HG03460 (cell line): Measurements from ENCODE around the gene BTBD6.

ENCODE experiments used
- ATAC-seq: cut with Tn5 transposase; IDR thresholded peaks from one replicate; pipeline ENCODE4 v1.9.1; 2021; ENCODE audit not compliant: unreplicated experiment

The BTBD6 gene

GRCh38 chr14:105228562-105228961 lies 19.8 kb upstream of the BTBD6 start:
- no peak for ATAC-seq

DNA sequence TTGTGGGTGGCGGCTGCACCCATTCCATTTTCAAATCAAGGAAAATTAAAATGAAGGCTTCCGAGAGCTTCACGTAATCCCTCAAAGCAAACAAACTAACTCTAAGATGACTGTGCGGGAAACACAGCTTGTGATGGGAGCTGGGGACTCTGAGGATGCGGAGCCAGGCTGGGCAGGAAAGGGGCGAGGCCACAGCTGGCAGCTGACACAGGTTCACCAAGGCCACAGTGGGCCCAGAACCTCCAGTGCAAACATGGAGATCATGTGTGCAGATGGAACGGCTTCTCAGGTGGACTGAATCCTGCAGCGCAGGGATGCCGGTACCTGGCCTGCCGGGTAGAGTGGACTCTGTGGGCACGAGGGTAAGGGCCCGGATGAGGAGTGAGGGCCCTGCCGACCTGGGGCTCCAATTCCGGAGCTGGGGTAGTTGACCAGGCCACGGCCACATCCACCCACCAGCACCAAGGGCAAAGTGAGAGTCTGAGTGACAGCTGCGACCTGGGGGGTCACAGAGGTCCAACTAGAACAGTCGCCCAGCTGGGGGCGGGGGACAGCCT lies 19.2 kb upstream of the BTBD6 start:
- ATAC-seq: no peak

DNA sequence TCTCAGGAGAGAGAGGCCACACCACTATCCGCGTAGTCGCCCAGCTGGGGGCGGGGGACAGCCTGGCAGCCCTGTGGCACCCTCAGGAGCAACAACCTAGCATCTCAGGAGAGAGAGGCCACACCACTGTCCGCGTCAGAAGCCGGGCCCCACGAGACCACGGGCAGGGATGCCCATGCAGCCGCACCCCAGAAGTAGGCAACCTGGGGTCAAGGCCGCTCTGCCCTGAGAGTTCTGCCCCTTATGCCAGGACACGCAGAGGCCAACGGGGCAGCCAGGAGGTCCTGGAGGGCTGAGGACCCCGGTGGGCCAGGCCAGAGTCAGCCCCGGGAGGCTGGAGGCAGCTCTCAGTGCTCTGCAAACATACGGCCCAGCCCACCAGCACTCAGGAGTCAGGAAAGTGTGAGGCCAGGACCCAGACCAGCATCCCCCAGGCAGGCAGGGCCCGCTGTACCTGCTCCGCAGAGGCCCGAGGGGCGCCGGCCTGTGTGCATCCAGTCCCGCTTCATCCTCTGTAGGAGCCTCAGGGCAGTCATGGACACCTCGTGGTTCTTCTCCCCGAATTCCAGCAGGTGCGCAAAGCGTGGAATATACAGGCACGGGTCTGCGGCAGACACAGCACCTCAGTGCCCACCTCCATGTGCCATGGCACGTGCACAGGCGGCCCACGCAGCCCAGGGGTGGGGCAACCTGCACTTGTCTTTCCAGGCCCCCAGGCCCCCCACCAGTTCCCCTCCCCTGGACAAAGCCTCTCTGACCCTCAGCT lies 7.3 kb upstream of the BTBD6 start:
- no peak for ATAC-seq

GRCh38 chr14:105241641-105242040 lies 6.7 kb upstream of the BTBD6 start:
- ATAC-seq: no peak

DNA sequence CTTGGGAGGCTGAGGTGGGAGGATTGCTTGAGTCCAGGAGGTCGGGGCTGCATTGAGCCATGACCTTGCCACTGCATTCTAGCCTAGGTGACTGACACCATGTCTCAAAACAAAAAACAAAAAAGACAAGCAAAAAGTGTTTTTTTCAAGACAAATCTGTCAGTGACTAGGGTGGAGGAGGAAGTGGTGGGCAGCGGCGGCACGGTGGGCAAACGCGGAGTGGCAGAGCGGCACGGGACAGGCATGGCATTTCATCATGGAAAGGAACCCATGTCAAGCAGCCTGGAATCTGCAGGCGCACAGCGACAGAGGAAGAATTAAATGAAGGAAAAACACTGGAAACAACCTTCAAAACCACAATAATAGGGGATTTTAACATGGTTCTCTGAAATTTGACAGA lies 4.0 kb upstream of the BTBD6 start:
- ATAC-seq: no peak

GRCh38 chr14:105247026-105247425 lies 1.3 kb upstream of the BTBD6 start:
- ATAC-seq: no peak

GRCh38 chr14:105247715-105248367 lies 492 bp upstream of the BTBD6 start:
- ATAC-seq: no peak

- ATAC-seq: no peak
Measured at GRCh38 chr14:105249182-105250007, 1.1 kb downstream of the BTBD6 start.

DNA sequence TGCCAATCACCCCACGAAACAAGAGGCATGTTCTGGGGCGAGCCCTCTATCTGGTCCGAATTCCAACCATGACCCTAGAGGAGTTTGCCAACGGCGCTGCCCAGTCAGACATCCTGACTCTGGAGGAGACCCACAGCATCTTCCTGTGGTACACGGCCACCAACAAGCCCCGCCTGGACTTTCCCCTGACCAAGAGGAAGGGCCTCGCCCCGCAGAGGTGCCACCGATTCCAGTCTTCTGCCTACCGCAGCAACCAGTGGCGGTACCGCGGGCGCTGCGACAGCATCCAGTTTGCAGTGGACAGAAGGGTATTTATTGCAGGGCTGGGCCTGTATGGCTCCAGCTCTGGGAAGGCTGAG lies 1.7 kb downstream of the BTBD6 start:
- no peak for ATAC-seq

DNA sequence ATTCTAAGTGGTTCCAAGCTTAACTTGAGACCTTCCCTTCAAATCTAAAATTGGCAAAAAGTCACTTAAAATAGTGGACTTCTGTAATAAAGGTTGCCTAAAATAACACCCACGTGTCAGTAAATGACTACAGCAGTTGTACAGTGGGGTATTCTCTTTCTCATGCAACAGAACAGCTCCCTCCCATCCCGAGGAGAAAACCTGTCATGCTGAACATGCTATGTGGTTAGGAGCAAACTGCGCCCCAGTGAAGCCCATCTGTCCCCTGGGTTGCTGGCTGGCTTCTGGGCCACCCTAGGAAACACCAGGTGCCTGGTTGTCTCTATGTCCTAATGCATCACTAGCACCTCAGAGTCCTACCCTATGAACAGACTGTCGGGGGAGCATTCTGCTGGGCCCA lies 2.7 kb downstream of the BTBD6 start:
- ATAC-seq: no peak

GRCh38 chr14:105251920-105252319 lies 3.6 kb downstream of the BTBD6 start:
- ATAC-seq: no peak

- no peak for ATAC-seq
Measured at GRCh38 chr14:105252552-105253328, 4.4 kb downstream of the BTBD6 start.

DNA sequence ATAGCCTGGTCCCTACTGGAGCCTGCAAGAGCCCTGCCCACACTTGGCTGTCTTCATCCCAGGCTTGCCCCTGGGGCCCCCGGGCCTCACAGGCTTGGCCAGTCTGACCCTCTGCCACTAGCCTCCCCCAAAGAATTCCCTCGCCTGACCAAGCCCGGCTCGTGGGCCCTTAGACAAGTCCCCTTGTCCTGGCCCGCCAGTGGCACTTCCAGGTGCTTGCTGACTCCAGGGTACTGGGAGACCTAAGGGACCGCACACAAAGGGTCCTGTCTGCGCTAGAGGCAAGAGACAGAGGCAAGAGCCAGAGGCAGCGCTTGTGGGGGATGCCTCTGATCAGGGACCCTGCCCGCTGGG lies 5.0 kb downstream of the BTBD6 start:
- no peak for ATAC-seq

DNA sequence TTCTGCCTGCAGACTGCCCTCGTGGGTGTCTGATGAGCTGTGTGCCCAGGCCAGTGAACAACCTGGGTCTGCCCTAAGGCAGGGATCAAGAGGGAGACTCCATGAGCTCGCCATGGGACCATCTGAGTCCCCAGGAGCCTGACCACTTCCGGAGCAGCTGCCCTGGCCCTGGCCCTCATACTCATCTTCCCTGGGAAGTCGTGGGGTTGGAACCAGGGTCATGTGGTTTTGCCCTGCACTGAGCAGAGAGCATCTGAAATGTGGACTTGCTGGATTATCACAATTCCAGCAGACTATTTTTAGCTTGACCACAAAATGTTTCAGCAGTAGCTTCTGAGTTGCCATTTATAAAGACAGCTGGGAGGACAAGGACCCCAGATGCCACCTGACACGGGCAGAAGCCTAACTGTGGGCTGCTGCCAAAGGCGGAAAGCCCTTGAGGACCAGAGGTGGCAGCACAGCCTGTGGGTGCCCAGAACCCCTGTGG lies 6.7 kb downstream of the BTBD6 start:
- no peak for ATAC-seq

GRCh38 chr14:105256292-105256960 lies 8.1 kb downstream of the BTBD6 start:
- no peak for ATAC-seq

DNA sequence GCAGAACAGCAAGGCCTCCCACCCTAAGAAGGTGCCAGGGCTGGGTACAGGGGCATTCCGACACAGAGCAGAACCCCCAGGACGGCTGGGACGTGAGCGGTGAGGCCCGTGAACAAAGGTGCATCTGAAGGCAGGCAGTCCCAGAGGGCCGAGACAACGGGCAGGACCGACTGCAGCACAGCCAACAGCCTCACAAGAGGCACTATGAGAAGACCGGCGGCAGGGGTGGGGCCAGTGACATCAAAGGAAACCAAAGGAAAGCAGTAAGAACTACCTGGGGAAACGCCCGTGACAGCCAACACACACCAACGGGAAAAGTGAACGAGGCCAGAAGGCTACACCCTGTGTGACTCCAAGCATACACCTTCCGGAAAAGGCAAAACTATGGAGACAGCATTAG lies 9.1 kb downstream of the BTBD6 start:
- no peak for ATAC-seq

DNA sequence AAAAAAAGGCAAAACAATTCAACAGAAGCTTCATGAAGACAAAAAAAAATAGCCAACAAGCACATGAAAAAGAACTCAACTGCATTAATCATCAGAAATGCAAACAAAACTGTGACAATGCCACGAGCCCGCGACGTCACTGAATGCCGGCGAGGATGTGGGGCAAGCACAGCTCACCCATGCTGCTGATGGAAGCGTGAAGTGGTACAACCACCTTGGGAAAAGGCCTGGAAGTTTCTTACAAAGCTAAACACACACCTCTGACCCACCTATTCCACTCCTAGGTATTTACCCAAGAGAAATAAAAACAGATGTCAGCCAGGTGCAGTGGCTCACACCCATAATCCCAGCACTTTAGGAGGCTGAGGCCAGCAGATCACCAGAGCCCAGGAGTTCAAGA lies 10.5 kb downstream of the BTBD6 start:
- no peak for ATAC-seq

DNA sequence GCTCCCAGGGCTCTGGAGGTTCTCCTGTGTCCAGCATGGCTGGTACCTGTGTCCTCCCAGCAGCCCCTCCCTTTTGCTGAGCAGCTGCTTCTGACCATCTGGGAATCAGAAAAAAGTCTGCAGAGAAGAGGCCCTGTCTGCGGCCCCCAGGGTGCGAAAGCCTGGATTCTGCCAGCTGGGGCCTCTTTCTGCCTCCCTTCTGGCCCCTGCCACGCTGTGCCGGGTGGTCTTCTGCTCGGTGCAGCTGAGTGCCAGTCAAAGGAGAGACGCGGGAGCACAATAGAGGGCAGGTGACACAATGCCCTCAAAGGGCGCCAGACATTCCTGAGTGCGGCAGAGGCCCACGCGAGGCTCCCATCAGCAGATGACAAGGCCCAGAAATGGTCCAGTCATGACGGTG lies 12.6 kb downstream of the BTBD6 start:
- ATAC-seq: no peak

DNA sequence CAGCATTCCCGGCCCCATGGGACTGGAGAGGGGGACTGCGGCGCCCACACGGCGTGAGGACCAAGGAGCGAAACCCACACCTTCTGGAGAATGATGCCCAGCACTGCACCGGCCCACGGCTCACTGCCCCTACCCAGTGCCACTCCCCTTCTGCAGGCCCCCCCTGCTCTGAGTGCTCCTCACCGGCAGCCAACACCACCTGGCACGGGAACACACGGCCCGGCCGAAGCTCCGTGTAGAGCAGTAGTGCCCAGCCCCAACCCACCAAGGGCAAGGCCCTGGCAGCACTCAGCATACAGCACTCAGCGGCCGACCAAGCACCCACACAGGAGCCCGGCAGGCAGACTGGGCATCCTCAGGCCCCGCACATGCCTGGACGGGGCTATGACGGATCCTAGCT lies 13.4 kb downstream of the BTBD6 start:
- no peak for ATAC-seq

GRCh38 chr14:105267820-105268548 lies 19.7 kb downstream of the BTBD6 start:
- no peak for ATAC-seq
